Fibroblast of gingiva (primary cell): ENCODE results near the gene FBXO27.
"Not testable (repeated sequence)": the region's sequence is repeated elsewhere in the genome, so short reads cannot be mapped to it uniquely, and the experiment has no call there.

ENCODE experiments used
- DNase-seq: peaks from one replicate; pipeline ENCODE4 v3.0.0-alpha.2; 2011; ENCODE audit warnings: low read depth

Gene FBXO27

GRCh38 chr19:39032063-39032918 lies at the start of gene FBXO27:
TSS of gene FBXO27 (minus strand) at chr19:39032549. CDS start at chr19:39032227, 322 bp downstream.
- DNase-seq: no peak

- no peak for DNase-seq
Measured at GRCh38 chr19:39080431-39080830, 48.1 kb upstream of the FBXO27 start.

GRCh38 chr19:39078436-39079200 lies 46.3 kb upstream of the FBXO27 start:
- peak; percentile 96 for DNase-seq

- DNase-seq: no peak
Measured at GRCh38 chr19:39077323-39077722, 45.0 kb upstream of the FBXO27 start.

- no peak for DNase-seq
Measured at GRCh38 chr19:39074942-39075341, 42.6 kb upstream of the FBXO27 start.

- DNase-seq: no peak
Measured at GRCh38 chr19:39074205-39074692, 41.9 kb upstream of the FBXO27 start.

- DNase-seq: no peak
Measured at GRCh38 chr19:39070888-39071287, 38.5 kb upstream of the FBXO27 start.

GRCh38 chr19:39068259-39068658 lies 35.9 kb upstream of the FBXO27 start:
- DNase-seq: not testable (repeated sequence)

GRCh38 chr19:39067104-39067503 lies 34.8 kb upstream of the FBXO27 start:
- no peak for DNase-seq

GRCh38 chr19:39065928-39066327 lies 33.6 kb upstream of the FBXO27 start:
- DNase-seq: no peak

- no peak for DNase-seq
Measured at GRCh38 chr19:39064405-39064804, 32.1 kb upstream of the FBXO27 start.

GRCh38 chr19:39060171-39060570 lies 27.8 kb upstream of the FBXO27 start:
- DNase-seq: no peak

- no peak for DNase-seq
Measured at GRCh38 chr19:39059302-39059701, 27.0 kb upstream of the FBXO27 start.

GRCh38 chr19:39057615-39058014 lies 25.3 kb upstream of the FBXO27 start:
- DNase-seq: no peak

GRCh38 chr19:39054091-39054470 lies 21.7 kb upstream of the FBXO27 start:
- no peak for DNase-seq

- no peak for DNase-seq
Measured at GRCh38 chr19:39053276-39054090, 21.1 kb upstream of the FBXO27 start.

- no peak for DNase-seq
Measured at GRCh38 chr19:39052846-39053245, 20.5 kb upstream of the FBXO27 start.

- peak; percentile 45 for DNase-seq
Measured at GRCh38 chr19:39052243-39052746, 19.9 kb upstream of the FBXO27 start.

- no peak for DNase-seq
Measured at GRCh38 chr19:39047073-39047472, 14.7 kb upstream of the FBXO27 start.

GRCh38 chr19:39046037-39046821 lies 13.9 kb upstream of the FBXO27 start:
- no peak for DNase-seq

- DNase-seq: no peak
Measured at GRCh38 chr19:39045506-39045905, 13.2 kb upstream of the FBXO27 start.
